ENCODE measurements around the gene GLS.

DNA sequence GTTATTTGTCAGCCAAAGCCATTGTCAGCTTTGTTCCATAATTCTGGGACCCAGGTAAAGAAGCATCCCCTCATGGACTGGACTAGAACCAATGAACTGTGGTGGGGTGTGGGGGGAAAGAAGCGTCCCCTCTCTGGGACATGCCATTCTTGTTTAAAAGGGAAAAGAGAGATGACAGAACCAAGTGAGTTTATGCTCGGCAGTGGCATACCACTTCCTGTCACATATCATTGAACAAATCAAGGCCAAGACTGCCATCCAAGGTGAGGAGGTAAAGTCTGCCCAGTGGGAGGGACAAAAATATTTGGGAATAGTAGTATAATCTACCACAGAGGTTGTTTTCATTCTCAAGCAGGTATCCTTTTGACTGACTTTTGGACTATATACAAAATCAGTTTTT is 4.7 kb upstream of the GLS start:
- TF ChIP-seq, protein P1, sequence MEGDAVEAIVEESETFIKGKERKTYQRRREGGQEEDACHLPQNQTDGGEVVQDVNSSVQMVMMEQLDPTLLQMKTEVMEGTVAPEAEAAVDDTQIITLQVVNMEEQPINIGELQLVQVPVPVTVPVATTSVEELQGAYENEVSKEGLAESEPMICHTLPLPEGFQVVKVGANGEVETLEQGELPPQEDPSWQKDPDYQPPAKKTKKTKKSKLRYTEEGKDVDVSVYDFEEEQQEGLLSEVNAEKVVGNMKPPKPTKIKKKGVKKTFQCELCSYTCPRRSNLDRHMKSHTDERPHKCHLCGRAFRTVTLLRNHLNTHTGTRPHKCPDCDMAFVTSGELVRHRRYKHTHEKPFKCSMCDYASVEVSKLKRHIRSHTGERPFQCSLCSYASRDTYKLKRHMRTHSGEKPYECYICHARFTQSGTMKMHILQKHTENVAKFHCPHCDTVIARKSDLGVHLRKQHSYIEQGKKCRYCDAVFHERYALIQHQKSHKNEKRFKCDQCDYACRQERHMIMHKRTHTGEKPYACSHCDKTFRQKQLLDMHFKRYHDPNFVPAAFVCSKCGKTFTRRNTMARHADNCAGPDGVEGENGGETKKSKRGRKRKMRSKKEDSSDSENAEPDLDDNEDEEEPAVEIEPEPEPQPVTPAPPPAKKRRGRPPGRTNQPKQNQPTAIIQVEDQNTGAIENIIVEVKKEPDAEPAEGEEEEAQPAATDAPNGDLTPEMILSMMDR (IDR thresholded peaks at IDR 0.05 in 2 of 3, conservative IDR thresholded peaks at IDR 0.05 in 1 of 3; ENCODE audit: borderline replicate concordance in 1 of 3, insufficient read depth in 1 of 3, low read depth in 2 of 3, low read length in 2 of 3), result no peak
- TF ChIP-seq, protein P2, sequence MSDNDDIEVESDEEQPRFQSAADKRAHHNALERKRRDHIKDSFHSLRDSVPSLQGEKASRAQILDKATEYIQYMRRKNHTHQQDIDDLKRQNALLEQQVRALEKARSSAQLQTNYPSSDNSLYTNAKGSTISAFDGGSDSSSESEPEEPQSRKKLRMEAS (IDR thresholded peaks at IDR 0.05), result no peak
- TF ChIP-seq EZH2phosphoT487 (IDR thresholded peaks at IDR 0.05; ENCODE audit: borderline replicate concordance) (no peak), SRF (IDR thresholded peaks at IDR 0.05; ENCODE audit: low read depth) (no peak), ZBTB33 (IDR thresholded peaks at IDR 0.05; ENCODE audit: extremely low read depth, insufficient replicate concordance, low read length) (no peak), POLR2AphosphoS5 (IDR thresholded peaks at IDR 0.05; ENCODE audit: low read depth, low read length) (no peak)

Data from HCT116 (cell line).